GM21360 (cell line): ENCODE measurements around the gene AIG1.
A peak's percentile ranks its signal among the peaks of the same experiment; 100 is the strongest.

Experiments used
- ATAC-seq: cut with Tn5 transposase; IDR thresholded peaks from one replicate; pipeline ENCODE4 v1.9.1; 2021; ENCODE audit warnings: mild to moderate bottlenecking, moderate library complexity; ENCODE audit not compliant: unreplicated experiment

Gene AIG1

GRCh38 chr6:143356101-143356880 is 295.6 kb downstream of the AIG1 start:
- no peak for ATAC-seq

- ATAC-seq, result no peak
Observed at GRCh38 chr6:143357152-143357551, 296.5 kb downstream of the AIG1 start.

- no peak for ATAC-seq
Observed at GRCh38 chr6:143357561-143358255, 297.0 kb downstream of the AIG1 start.

- no peak for ATAC-seq
Observed at GRCh38 chr6:143361536-143362191, 301.0 kb downstream of the AIG1 start.

DNA sequence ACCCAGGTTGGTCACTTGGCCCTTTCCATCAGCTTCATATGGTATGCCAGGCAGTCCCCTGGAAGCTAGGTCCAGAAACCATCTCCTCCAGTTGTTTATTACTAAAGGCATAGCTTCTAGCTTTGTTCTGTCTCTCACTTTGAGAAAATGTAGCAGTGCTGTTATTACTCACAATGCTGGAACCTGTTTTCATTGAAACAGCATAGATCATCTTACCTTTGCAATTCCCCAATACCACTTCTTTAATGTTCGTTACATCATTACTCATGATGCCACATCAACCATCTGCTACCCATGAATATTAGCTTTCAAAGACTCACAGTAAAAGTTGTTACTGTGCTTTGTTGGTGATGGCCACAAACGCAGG is 301.5 kb downstream of the AIG1 start:
- no peak for ATAC-seq

- no peak for ATAC-seq
Observed at GRCh38 chr6:143363299-143363698, 302.6 kb downstream of the AIG1 start.

- peak; percentile 100 for ATAC-seq
Observed at GRCh38 chr6:143368426-143368825, 307.7 kb downstream of the AIG1 start.

DNA sequence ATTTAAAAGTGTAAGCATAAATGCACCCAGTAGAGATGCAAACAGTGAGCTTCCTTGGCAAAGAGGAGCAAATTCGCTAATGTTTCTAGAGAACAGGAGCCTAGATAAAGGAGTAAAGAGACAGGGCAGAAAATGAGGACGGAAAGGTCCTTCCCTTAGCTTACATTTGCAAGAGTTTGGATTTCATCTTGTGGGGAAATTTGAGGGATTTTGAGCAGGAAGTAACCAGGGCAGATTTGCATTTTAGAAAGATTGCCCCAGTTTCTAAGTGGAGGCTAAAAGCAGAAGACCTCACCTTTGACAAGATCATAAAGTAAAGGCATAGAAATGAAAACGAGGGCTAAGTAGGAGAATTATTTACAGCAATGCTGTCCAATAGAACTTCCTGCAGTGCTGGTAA is 309.3 kb downstream of the AIG1 start:
- ATAC-seq, result no peak

- no peak for ATAC-seq
Observed at GRCh38 chr6:143370812-143371370, 310.2 kb downstream of the AIG1 start.

DNA sequence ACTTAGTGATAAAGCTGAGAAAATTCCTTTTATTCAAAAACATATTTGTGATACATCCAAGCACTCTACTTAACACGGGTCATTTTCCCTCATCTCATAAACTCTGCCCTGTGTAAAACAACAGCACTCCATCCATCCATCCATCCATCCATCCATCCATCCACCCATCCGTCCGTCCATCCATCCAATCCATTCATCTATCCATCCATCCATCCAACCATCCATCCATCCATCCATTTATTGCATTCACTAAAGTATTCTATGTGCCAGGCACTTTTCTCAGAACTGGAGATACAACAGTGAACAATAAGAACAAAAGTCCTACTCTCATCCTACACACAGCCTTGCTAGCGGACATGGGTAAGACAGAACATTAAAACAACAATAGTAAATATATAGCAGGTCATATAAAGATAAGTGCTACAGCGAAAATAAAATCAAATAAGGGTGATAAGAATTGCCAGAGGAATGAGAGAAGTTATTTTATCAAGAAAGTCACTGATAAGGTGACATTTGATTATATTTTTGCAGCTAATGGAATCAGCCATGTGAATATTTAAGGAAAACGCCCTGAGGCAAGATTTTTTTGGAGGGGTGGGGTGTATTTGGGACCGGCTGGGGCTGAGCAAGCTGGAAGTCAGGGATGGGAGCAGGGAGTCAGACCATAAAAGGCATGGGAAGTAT is 311.7 kb downstream of the AIG1 start:
- ATAC-seq, result no peak

- ATAC-seq, result no peak
Observed at GRCh38 chr6:143374014-143374413, 313.3 kb downstream of the AIG1 start.

- ATAC-seq, result no peak
Observed at GRCh38 chr6:143375022-143375585, 314.4 kb downstream of the AIG1 start.

- no peak for ATAC-seq
Observed at GRCh38 chr6:143376375-143376774, 315.7 kb downstream of the AIG1 start.

- no peak for ATAC-seq
Observed at GRCh38 chr6:143376861-143377260, 316.2 kb downstream of the AIG1 start.

DNA sequence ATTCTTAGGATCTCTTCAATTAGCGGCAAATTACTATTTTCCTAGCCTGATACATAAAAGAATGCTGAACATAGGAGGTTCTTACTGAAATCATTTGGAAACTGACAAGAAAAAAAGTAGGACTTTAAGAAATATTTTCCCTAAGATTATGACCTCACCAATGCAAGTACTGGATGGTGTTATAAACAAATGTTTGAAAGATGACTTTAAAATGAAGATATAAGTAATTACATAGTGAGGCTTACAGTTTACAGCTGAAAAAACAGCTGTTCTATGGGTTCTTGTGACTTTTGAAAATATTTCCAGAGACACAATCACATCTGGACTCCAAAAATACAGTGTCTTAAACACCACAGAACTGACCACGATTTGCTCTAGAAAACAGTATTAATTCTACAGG is 324.9 kb downstream of the AIG1 start:
- no peak for ATAC-seq

GRCh38 chr6:143390278-143390677 is 329.6 kb downstream of the AIG1 start:
- no peak for ATAC-seq
